Measurements from ENCODE around the gene ITIH3.

DNA sequence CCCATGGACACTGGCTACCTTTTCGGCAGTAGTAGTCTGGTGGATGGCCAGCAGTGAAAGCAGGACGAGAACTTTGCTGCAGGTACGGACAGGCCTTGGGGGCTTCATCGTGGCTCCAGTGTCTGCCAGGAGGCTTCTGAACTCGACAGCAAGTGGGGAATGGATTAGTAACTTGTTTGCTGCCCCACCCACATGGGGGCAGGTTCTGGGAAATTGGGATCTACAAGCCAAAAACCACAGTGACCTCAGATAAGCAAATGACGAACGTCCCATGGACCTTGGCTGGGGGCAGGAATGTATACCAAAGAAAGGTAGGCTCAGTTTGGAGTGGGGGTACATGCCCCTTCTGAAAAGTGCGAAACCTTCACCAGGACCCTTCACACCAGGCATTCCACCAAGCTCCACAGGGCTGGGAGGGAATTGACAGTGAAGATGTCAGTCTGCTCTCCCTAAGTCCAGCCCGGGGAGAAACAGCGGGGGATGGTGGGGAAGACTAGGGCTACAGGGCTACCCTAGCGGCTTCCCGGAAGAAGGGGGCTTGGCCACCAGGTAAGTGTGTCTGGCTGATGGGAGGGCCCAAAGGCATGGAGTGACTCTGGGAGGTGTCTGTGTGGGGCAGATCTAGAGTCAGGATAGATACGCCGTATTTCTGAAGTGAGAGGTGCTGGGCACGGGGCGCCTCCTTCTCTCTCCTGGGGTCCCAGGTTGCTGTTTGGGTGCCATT lies 36.1 kb downstream of the ITIH3 start, which contains the start of gene ITIH4:
- TF ChIP-seq, protein P1, sequence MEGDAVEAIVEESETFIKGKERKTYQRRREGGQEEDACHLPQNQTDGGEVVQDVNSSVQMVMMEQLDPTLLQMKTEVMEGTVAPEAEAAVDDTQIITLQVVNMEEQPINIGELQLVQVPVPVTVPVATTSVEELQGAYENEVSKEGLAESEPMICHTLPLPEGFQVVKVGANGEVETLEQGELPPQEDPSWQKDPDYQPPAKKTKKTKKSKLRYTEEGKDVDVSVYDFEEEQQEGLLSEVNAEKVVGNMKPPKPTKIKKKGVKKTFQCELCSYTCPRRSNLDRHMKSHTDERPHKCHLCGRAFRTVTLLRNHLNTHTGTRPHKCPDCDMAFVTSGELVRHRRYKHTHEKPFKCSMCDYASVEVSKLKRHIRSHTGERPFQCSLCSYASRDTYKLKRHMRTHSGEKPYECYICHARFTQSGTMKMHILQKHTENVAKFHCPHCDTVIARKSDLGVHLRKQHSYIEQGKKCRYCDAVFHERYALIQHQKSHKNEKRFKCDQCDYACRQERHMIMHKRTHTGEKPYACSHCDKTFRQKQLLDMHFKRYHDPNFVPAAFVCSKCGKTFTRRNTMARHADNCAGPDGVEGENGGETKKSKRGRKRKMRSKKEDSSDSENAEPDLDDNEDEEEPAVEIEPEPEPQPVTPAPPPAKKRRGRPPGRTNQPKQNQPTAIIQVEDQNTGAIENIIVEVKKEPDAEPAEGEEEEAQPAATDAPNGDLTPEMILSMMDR (IDR thresholded peaks at IDR 0.05) = no peak
- TF ChIP-seq, protein P2, sequence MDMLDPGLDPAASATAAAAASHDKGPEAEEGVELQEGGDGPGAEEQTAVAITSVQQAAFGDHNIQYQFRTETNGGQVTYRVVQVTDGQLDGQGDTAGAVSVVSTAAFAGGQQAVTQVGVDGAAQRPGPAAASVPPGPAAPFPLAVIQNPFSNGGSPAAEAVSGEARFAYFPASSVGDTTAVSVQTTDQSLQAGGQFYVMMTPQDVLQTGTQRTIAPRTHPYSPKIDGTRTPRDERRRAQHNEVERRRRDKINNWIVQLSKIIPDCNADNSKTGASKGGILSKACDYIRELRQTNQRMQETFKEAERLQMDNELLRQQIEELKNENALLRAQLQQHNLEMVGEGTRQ (IDR thresholded peaks at IDR 0.05; ENCODE audit: borderline replicate concordance, low read depth, low read length) = no peak
- TF ChIP-seq FOXJ3 (CRISPR knock-in tag; IDR thresholded peaks at IDR 0.05) (no peak), NFIC (IDR thresholded peaks at IDR 0.05; ENCODE audit: borderline replicate concordance) (no peak), RAD21 (IDR thresholded peaks at IDR 0.05; ENCODE audit: low read length) (no peak), RFX5 (IDR thresholded peaks at IDR 0.05; ENCODE audit: low read length) (no peak), SMC3 (IDR thresholded peaks at IDR 0.05; ENCODE audit: low read depth, low read length) (no peak), MEF2A (IDR thresholded peaks at IDR 0.05; ENCODE audit: borderline replicate concordance, low read depth) (no peak), RXRA (IDR thresholded peaks at IDR 0.05; ENCODE audit: borderline replicate concordance, low read depth) (no peak)
- TF ChIP-seq, protein P3, sequence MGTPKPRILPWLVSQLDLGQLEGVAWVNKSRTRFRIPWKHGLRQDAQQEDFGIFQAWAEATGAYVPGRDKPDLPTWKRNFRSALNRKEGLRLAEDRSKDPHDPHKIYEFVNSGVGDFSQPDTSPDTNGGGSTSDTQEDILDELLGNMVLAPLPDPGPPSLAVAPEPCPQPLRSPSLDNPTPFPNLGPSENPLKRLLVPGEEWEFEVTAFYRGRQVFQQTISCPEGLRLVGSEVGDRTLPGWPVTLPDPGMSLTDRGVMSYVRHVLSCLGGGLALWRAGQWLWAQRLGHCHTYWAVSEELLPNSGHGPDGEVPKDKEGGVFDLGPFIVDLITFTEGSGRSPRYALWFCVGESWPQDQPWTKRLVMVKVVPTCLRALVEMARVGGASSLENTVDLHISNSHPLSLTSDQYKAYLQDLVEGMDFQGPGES (IDR thresholded peaks at IDR 0.05; ENCODE audit: low read depth, low read length) = no peak
